Activated CD4-positive, alpha-beta memory T cell treated with anti-CD3 and anti-CD28 coated beads, Interleukin-2, amount 10 ng/mL, durations not matched to agents 7 days and 5 days (primary cell): ENCODE results near the gene BID. TPM values are rescaled to one million over a fixed set of nuclear protein-coding genes. Genes with fewer than 3 reads are reported as not detected.

Source experiments
- CTCF ChIA-PET: fragments of 350-600 bp; sonication (Branson Sonifier 250); formaldehyde crosslinking; loops from one replicate; lab custom pipeline; 2021; ENCODE audit warnings: antibody characterized with exemption, inconsistent platforms; lab: Charles Lee
- POLR2A ChIA-PET: fragments of 350-600 bp; sonication (Branson Sonifier 250); formaldehyde crosslinking; loops from one replicate; lab custom pipeline; 2021; ENCODE audit warnings: antibody characterized with exemption; lab: Charles Lee
- DNase-seq: peaks from one replicate; pipeline ENCODE4 v3.0.0-alpha.2; 2020
- H3K27ac Mint-ChIP-seq: one replicate; pipeline ENCODE4 v1.8.0; 2021; ENCODE audit warnings: mild to moderate bottlenecking, mixed read lengths
- H3K27me3 Mint-ChIP-seq: one replicate; pipeline ENCODE4 v1.8.0; 2021; ENCODE audit warnings: mixed read lengths
- H3K36me3 Mint-ChIP-seq: one replicate; pipeline ENCODE4 v1.8.0; 2021; ENCODE audit warnings: low read depth, mixed read lengths
- H3K4me1 Mint-ChIP-seq: one replicate; pipeline ENCODE4 v1.8.0; 2021; ENCODE audit warnings: mixed read lengths
- H3K4me3 Mint-ChIP-seq: one replicate; pipeline ENCODE4 v1.8.0; 2021; ENCODE audit warnings: mild to moderate bottlenecking, mixed read lengths
- H3K9me3 Mint-ChIP-seq: one replicate; pipeline ENCODE4 v1.8.0; 2021; ENCODE audit warnings: mixed read lengths
- total RNA-seq, 2 experiments: library from RNA; stranded (reverse); gene quantifications; one replicate each; pipeline ENCODE4 v1.2.3, GENCODE V29; 2021

Gene BID
- total RNA-seq, 2 experiments from 2014 or later, result 21.4 to 25.7 TPM

DNA sequence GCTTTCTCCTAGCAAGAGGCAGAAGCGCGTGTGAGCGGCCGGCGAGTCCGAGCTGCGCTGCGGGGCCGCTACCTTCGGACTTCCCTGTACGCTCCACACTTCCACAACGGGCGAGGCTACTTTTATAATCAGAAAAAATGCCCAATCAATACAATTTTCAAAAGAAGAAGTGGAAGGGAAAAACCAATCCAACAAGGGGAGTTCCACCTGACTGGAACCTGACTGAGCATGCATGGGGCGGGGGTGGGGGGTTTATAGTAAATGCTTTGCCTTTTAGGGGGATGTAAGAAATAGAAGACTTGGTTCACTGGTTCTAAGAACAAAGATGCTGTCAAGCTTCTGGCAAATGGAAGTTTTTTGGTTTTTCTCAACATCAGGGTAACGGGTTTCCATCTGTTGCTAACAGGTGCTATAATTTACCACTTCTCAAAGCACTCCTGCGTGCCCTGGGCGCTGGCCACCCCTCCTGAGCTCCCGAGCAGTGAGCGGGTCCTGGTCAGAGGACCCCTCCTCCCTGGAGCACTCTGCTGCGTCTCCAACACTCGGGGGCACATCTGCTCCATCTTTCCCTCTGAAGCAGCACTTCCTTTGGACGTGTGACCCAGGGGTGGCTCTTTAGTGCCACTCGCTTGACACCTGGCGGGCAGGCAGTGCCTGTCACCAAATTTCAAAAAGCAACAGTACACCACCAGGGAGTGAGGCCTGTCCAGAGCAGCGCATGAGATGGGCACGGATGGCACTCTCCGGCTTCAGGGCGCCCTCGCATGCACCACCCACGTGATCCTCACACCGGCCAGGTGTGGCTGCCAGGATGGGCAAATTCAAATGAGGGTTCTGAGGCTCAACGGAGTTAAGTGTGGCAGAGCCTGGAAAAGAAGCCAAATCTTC lies 21.6 kb upstream of the BID start:
- DNase-seq, result no peak
- ChIA-PET POLR2A (no interaction called here), CTCF (interaction anchor here (2.7 kb wide), 1 partner anchor 10 kb away, joined by 8 read pairs; no protein-coding TSS in a partner anchor)
- Mint-ChIP-seq H3K4me3 (no peak overlapping the region), H3K9me3 (no peaks in the 10 kb centered on the region), H3K27ac (no peak overlapping the region), H3K27me3 (no peaks in the 10 kb centered on the region), H3K4me1 (peaks cover 3% of the 10 kb centered on the region), H3K36me3 (no peaks in the 10 kb centered on the region)

DNA sequence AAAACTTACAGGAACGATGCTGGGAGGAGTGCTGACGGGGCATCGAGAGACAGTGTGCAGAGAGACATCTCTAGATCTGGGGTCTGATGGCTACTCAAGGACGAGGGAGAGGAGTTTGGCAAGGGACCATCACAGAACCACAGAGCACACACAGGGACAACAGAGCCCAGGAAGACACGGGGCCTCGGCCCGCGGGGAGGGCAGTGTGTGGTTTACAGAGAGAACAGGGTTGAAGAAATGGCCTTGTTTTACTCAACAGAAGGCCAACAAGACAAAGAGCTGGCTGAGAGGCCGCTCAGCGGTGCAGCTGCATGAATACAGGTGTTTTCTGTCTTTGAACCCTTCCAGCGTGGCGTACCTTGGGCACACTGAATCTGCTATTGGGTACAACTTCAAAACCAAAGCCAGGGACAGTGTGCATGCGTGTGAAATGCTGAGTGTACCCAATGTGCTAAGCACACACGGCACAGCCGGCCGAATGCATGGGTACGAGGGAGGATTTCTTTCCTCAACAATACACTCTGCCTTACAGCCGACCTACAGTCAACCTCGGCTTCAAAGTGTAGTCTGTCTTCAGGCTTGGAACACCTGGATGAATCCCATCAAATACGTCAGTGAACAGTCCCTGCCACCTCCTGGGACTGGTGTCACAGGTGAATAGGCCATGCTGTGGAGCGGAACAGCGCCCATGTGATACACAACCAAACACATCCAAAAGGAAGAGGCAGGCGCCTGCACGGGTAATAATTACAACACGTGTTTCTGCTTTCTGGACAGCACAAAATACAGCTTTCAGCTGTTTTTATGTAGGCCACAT lies 20.7 kb upstream of the BID start:
- Mint-ChIP-seq H3K27ac (no peak overlapping the region), H3K4me3 (no peak overlapping the region), H3K36me3 (no peaks in the 10 kb centered on the region), H3K9me3 (no peaks in the 10 kb centered on the region), H3K27me3 (no peaks in the 10 kb centered on the region), H3K4me1 (peaks cover 3% of the 10 kb centered on the region)
- no peak for DNase-seq
- CTCF ChIA-PET, result interaction anchor here (2.7 kb wide), 1 partner anchor 9 kb away, joined by 8 read pairs; no protein-coding TSS in a partner anchor
- POLR2A ChIA-PET, result no interaction called here

- H3K27ac Mint-ChIP-seq, result no peak overlapping the region
- no peaks in the 10 kb centered on the region for H3K36me3 Mint-ChIP-seq
- H3K9me3 Mint-ChIP-seq, result no peaks in the 10 kb centered on the region
- DNase-seq, result no peak
- ChIA-PET POLR2A (no interaction called here), CTCF (no interaction called here)
- H3K4me3 Mint-ChIP-seq, result no peak overlapping the region
- no peaks in the 10 kb centered on the region for H3K4me1 Mint-ChIP-seq
- no peaks in the 10 kb centered on the region for H3K27me3 Mint-ChIP-seq
Measured at GRCh38 chr22:17792854-17793434, 18.7 kb upstream of the BID start.

DNA sequence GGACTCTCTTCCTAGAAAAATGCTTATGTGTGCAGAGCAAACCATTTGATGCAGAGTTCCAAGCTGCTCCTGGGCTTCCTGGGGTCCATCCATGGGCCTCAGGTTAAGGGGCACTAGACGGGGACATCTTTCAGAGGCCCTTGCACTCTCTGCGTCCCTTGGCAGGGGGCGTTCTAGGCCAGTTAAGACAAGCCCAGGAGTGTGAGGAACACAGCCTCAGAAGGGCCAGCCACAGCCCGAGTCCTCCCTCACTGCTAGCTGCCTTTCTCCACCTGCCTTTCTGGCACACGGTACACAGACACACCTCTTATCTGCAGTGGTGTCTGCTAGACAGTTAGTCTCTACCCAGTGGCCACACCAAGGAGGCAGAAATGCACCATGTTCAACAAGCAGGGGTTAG lies 18.0 kb upstream of the BID start:
- H3K9me3 Mint-ChIP-seq, result no peaks in the 10 kb centered on the region
- ChIA-PET POLR2A (no interaction called here), CTCF (interaction anchor here (1.8 kb wide), 1 partner anchor 50 kb away, joined by 6 read pairs; no protein-coding TSS in a partner anchor)
- H3K4me3 Mint-ChIP-seq, result no peak overlapping the region
- no peak for DNase-seq
- H3K36me3 Mint-ChIP-seq, result no peaks in the 10 kb centered on the region
- no peaks in the 10 kb centered on the region for H3K4me1 Mint-ChIP-seq
- no peaks in the 10 kb centered on the region for H3K27me3 Mint-ChIP-seq
- no peak overlapping the region for H3K27ac Mint-ChIP-seq

- no peak for DNase-seq
- Mint-ChIP-seq H3K9me3 (no peaks in the 10 kb centered on the region), H3K4me3 (no peak overlapping the region), H3K4me1 (no peaks in the 10 kb centered on the region), H3K27ac (no peak overlapping the region), H3K27me3 (no peaks in the 10 kb centered on the region), H3K36me3 (no peaks in the 10 kb centered on the region)
- ChIA-PET POLR2A (no interaction called here), CTCF (interaction anchor here (1.8 kb wide), 1 partner anchor 49 kb away, joined by 6 read pairs; no protein-coding TSS in a partner anchor)
Measured at GRCh38 chr22:17791196-17791595, 16.9 kb upstream of the BID start.

DNA sequence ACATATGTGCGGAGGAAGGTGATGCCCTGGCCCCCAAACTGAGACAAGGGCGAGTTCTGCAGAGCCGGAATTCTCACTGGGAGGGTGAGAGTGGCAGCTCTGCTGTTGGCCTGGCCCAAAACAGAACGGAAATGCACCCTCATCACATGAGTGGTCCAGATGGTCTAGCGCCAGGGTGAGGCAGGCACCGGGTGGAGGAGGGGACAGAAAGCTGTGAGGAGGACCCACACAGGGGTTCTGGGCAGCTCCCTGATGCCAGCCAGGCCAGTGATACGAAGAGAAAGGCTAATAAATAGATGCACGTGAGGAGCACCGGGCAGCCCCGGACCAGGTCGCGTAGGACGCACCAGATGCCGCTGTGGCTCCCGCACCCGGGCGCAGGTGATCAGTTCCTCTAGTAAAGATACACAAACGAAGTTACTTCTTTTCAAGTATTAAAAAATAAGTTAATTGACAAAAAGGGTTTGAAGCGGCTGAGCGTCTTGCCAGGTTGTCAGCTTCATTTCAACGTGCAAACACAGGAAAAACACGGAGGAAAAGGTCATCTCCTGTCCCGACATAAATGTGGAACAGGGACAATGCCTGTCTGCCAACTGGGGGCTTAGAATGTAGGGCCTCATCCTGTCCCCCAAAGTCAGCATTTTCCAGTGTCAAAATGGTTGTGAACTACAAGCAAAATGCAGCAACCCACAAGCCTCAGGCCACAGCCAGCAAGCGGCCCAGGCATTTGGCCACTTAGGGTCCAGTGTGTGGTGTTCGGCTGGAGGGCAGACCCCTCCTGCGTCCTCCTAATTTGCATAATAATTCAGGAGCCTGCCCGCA lies 15.3 kb upstream of the BID start:
- H3K4me1 Mint-ChIP-seq, result no peaks in the 10 kb centered on the region
- no peaks in the 10 kb centered on the region for H3K27me3 Mint-ChIP-seq
- no peaks in the 10 kb centered on the region for H3K9me3 Mint-ChIP-seq
- H3K27ac Mint-ChIP-seq, result no peak overlapping the region
- CTCF ChIA-PET, result interaction anchor here (6.6 kb wide), 1 partner anchor 47 kb away, joined by 98 read pairs; no protein-coding TSS in a partner anchor
- POLR2A ChIA-PET, result no interaction called here
- H3K4me3 Mint-ChIP-seq, result no peak overlapping the region
- no peaks in the 10 kb centered on the region for H3K36me3 Mint-ChIP-seq
- DNase-seq, result no peak

GRCh38 chr22:17788528-17789378 lies 14.5 kb upstream of the BID start:
- ChIA-PET POLR2A (no interaction called here), CTCF (interaction anchor here (1.9 to 6.6 kb wide), 2 partner anchors 9 to 46 kb away, joined by 4 to 98 read pairs; no protein-coding TSS in a partner anchor)
- Mint-ChIP-seq H3K36me3 (no peaks in the 10 kb centered on the region), H3K27ac (no peak overlapping the region), H3K4me1 (no peaks in the 10 kb centered on the region), H3K9me3 (no peaks in the 10 kb centered on the region), H3K4me3 (no peak overlapping the region), H3K27me3 (no peaks in the 10 kb centered on the region)
- DNase-seq, result no peak

DNA sequence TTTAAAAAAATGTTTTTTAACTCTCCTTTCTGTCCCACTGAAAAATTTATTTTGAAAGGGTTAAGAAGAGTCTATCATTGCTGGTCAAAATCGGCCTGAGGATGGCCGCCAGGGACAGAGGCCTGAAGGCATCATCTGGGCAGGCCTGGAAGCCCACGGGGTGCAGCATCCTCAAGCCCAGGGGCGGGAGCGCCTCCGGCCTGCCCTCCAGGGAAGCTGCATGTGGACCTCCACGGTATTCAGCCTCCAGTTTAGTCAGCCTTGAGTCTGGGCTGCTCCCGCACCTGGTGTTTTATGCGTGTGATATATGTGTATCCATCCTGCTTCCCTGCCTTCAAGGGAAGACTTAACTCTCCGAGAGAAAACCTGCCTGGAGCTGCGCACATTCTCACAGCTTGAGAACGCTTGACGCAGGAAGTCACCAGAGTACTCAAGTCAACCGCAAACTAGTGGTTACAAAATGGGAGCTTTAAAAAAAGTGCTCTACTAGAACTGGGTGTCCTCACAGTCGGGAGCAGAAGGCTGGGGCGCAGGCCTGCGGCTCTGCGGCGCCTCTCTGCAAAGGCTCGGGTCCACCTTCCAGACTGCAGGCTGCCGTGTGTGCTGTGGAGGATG lies 13.6 kb upstream of the BID start:
- no peaks in the 10 kb centered on the region for H3K4me1 Mint-ChIP-seq
- CTCF ChIA-PET, result interaction anchor here (1.9 to 6.6 kb wide), 3 partner anchors 8 to 45 kb away, joined by 4 to 98 read pairs (median 27); no protein-coding TSS in a partner anchor
- POLR2A ChIA-PET, result interaction anchor here (0.7 kb wide), 1 partner anchor 290 kb away, joined by 3 read pairs; the partner anchor contains the start of gene PEX26

DNA sequence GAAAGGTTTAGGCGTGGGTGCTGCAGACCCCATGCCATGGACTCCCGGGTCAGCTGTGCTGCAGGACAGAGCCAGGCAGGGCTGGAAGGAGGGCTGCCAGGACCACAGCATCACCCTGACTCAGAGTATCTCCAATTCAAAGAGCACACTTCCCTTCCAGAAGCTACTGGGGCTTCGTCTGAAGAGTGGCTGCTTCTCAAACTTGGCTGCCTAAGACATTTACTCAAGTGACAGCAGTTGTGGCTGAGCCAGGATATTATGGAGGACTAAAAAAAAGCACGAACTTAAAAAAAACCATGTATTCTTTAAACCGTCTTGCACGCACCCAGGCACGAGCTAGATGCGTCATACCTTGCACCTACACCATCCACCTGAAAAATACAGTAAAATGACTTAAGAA lies 13.0 kb upstream of the BID start:
- no peaks in the 10 kb centered on the region for H3K27me3 Mint-ChIP-seq
- no peaks in the 10 kb centered on the region for H3K36me3 Mint-ChIP-seq
- no peak for DNase-seq
- POLR2A ChIA-PET, result no interaction called here
- no peak overlapping the region for H3K27ac Mint-ChIP-seq
- no peaks in the 10 kb centered on the region for H3K4me1 Mint-ChIP-seq
- CTCF ChIA-PET, result interaction anchor here (1.9 to 6.6 kb wide), 6 partner anchors 8 to 290 kb away, joined by 4 to 98 read pairs (median 28); partner anchors contain the start of genes BID and PEX26
- no peak overlapping the region for H3K4me3 Mint-ChIP-seq
- no peaks in the 10 kb centered on the region for H3K9me3 Mint-ChIP-seq

More for the DNA sequence above, 13.6 kb upstream of the BID start:
- Mint-ChIP-seq H3K4me3 (no peak overlapping the region), H3K9me3 (no peaks in the 10 kb centered on the region), H3K36me3 (no peaks in the 10 kb centered on the region), H3K27me3 (no peaks in the 10 kb centered on the region), H3K27ac (no peak overlapping the region)
- no peak for DNase-seq

- peaks cover 2% of the 10 kb centered on the region for H3K4me1 Mint-ChIP-seq
- no peaks in the 10 kb centered on the region for H3K9me3 Mint-ChIP-seq
- ChIA-PET POLR2A (no interaction called here), CTCF (interaction anchor here (1.6 to 6.6 kb wide), 12 partner anchors 7 to 290 kb away, joined by 4 to 98 read pairs (median 13); partner anchors contain the start of genes BID and PEX26)
- no peak overlapping the region for H3K27ac Mint-ChIP-seq
- H3K27me3 Mint-ChIP-seq, result no peaks in the 10 kb centered on the region
- H3K36me3 Mint-ChIP-seq, result no peaks in the 10 kb centered on the region
- no peak overlapping the region for H3K4me3 Mint-ChIP-seq
- DNase-seq, result no peak
Measured at GRCh38 chr22:17786435-17787161, 12.3 kb upstream of the BID start.
